UCSD-AML1 (cell line): ENCODE measurements around the gene CYP4F12.

Experiments used
- DNase-seq: peaks from one replicate; lab custom pipeline; 2025; ENCODE audit not compliant: unreplicated experiment; lab: John Stamatoyannopoulos, UW

Gene CYP4F12

GRCh38 chr19:15672580-15673175 lies at the start of gene CYP4F12:
Gene CYP4F12 (plus strand): TSS chr19:15673087. CDS start chr19:15673530, 443 bp downstream.
- no peak for DNase-seq

- no peak for DNase-seq
Observed at GRCh38 chr19:15623711-15624318, 49.1 kb upstream of the CYP4F12 start.

GRCh38 chr19:15628236-15629002 lies 44.5 kb upstream of the CYP4F12 start:
- no peak for DNase-seq

- peak; percentile 73 for DNase-seq
Observed at GRCh38 chr19:15629003-15629880, 43.6 kb upstream of the CYP4F12 start.

GRCh38 chr19:15631817-15632216 lies 41.1 kb upstream of the CYP4F12 start:
- peak; percentile 29 for DNase-seq

- no peak for DNase-seq
Observed at GRCh38 chr19:15633082-15633835, 39.6 kb upstream of the CYP4F12 start.

GRCh38 chr19:15634105-15634504 lies 38.8 kb upstream of the CYP4F12 start:
- no peak for DNase-seq

GRCh38 chr19:15635016-15635805 lies 37.7 kb upstream of the CYP4F12 start:
- DNase-seq = no peak

GRCh38 chr19:15636026-15636425 lies 36.9 kb upstream of the CYP4F12 start:
- no peak for DNase-seq

GRCh38 chr19:15639596-15639995 lies 33.3 kb upstream of the CYP4F12 start:
- no peak for DNase-seq

GRCh38 chr19:15640294-15640903 lies 32.5 kb upstream of the CYP4F12 start, which contains the start of gene CYP4F3:
Gene CYP4F3 (plus strand): TSS chr19:15640897. CDS start chr19:15641416, 519 bp downstream.
- DNase-seq = no peak

- DNase-seq = no peak
Observed at GRCh38 chr19:15640904-15641597, 31.8 kb upstream of the CYP4F12 start.

- DNase-seq = no peak
Observed at GRCh38 chr19:15641901-15642491, 30.9 kb upstream of the CYP4F12 start.

- no peak for DNase-seq
Observed at GRCh38 chr19:15642807-15643206, 30.1 kb upstream of the CYP4F12 start.

GRCh38 chr19:15643387-15643786 lies 29.5 kb upstream of the CYP4F12 start:
- no peak for DNase-seq

GRCh38 chr19:15644066-15644741 lies 28.7 kb upstream of the CYP4F12 start:
- no peak for DNase-seq

- DNase-seq = no peak
Observed at GRCh38 chr19:15644816-15645215, 28.1 kb upstream of the CYP4F12 start.

- DNase-seq = no peak
Observed at GRCh38 chr19:15649526-15649925, 23.4 kb upstream of the CYP4F12 start.
